KG1 (cell line): ENCODE results near the gene LHCGR.
"Not testable (repeated sequence)": the region's sequence is repeated elsewhere in the genome, so short reads cannot be mapped to it uniquely, and the experiment has no call there.

ENCODE experiments used
- DNase-seq: peaks from one replicate; lab custom pipeline; 2025; lab: John Stamatoyannopoulos, UW

Gene LHCGR

GRCh38 chr2:48709096-48710034, 46.2 kb downstream of the LHCGR start:
- DNase-seq = no peak

- no peak for DNase-seq
These were observed 48.1 kb downstream of the LHCGR start for GRCh38 chr2:48707466-48707865.

- not testable (repeated sequence) for DNase-seq
These were observed 51.9 kb downstream of the LHCGR start for GRCh38 chr2:48703621-48704020.

- no peak for DNase-seq
These were observed 56.1 kb downstream of the LHCGR start for GRCh38 chr2:48699348-48699930.

- DNase-seq = no peak
These were observed 58.6 kb downstream of the LHCGR start for GRCh38 chr2:48696881-48697280.

DNA sequence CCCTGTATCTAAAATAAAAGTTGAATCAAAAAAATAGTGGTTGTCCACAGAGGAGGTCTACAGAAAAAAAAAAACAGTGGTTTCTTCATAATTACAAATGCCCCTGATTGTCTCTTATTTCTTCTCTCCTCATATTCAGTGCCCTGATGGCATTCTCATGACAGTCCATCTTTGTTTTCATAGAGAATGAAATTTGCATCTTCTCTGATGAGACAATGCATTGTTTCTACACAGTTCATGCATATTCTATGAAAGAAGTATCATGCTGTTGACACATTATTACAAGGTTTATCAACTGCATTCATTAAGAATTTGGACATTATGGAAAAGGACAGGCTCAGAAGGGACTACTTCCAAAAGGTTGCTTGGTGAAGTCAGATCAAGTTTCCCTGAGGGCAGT, 59.5 kb downstream of the LHCGR start:
- DNase-seq = no peak

DNA sequence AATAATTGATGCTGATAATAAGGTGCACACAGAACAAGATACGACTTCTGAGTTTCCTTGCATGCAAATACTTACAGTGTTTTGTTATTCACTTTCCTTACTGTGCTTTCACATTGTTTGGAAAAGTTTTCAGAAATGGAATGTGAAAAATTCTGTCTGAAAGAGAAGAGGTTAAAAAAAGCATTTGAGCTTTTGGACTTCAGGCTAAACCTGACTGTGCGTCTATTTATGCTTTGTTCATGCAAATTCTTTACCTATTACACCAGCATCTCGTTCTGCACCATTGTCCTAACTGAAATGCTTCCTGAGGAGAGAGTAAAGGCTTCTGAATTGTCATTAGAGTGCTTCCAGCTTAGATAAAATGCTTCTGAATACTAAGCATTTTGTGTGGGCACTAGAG, 61.4 kb downstream of the LHCGR start:
- no peak for DNase-seq

- no peak for DNase-seq
These were observed 61.9 kb downstream of the LHCGR start for GRCh38 chr2:48693645-48694044.

DNA sequence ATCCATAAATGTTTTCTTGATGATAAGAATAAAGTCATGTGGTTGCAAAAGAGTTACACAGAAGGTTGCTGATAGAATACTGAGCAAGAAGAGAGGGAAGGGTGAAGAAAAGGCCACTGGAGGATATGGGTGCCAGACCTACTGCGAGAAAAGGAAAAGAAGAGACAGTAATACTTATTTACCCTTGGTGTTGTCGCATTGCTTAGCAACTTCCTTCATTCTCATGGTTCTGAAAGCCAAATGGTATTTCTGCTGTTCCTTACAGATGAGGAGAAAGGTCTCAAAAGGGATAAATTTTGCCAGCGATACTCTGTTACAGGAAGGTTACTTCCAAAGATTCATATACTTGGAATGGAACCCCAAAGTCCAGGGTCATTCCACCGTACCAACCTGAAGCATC, 62.5 kb downstream of the LHCGR start:
- no peak for DNase-seq

GRCh38 chr2:48691935-48692691, 63.4 kb downstream of the LHCGR start:
- DNase-seq = no peak

- no peak for DNase-seq
These were observed 70.4 kb downstream of the LHCGR start for GRCh38 chr2:48685126-48685525.

DNA sequence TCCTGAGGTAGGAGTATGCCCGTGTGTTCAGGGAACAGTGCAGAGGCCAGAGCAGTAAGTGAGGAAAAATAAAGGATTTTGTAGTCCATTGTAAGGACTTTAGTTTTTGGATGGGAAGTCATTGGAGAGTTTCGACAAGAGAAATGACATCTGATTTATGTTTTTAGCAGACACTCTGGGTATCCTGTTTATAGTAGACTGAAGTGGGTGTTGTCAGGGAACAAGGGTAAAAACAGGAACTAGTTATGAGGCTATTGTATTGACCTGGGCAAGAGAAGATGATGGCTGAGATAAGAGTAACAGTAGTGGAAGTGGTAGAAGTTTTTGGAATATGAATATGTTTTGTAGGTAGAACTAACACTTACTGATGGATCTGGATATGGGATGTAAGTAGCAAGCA, 78.1 kb downstream of the LHCGR start:
- no peak for DNase-seq

- no peak for DNase-seq
These were observed 80.6 kb downstream of the LHCGR start for GRCh38 chr2:48674933-48675332.

DNA sequence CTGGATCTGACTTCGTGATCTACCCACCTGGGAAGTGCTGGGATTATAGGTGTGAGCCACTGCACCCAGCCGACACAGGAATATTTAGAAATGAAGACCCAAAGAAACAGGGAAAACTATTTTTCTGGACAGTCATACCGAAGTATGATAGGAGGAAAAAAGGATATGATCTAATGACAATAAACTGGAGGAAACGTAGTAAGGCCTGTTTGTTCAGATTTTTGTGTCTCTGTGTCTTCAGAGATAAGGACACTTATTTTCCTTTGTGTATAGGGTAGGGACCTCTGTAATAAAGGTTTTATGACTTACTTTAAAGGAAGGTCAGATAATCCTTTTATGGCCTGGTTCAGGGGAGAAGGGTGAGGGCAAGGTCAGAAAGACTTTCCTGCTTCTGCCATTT, 81.9 kb downstream of the LHCGR start:
- no peak for DNase-seq

DNA sequence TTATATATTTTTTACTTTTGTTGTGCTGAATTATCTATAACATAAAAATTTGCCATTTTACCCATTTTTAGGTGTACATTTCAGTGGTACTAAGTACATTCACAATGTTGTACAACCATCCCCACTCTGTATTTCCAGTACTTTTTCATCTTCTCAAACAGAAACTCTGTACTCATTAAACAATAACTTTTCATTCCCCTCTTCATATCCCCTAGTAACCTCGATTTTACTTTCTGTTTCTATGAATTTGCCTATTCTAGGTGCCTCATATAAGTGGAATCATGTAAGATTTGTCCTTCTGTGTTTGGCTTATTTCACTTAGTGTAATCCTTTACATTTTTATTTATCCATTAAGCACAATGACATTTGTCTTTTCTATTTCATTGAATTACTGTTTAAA, 86.5 kb downstream of the LHCGR start:
- no peak for DNase-seq

- no peak for DNase-seq
These were observed 104.2 kb downstream of the LHCGR start for GRCh38 chr2:48651158-48651790.

GRCh38 chr2:48638261-48638660, 117.3 kb downstream of the LHCGR start:
- no peak for DNase-seq
